SKM-1 treated with dmso at 0.1 percent for 144 hours (cell line): ENCODE data around the gene CNTNAP2.

Source experiments
- DNase-seq: peaks from one replicate; lab custom pipeline; 2025; ENCODE audit not compliant: unreplicated experiment; lab: John Stamatoyannopoulos, UW

CNTNAP2 gene

DNA sequence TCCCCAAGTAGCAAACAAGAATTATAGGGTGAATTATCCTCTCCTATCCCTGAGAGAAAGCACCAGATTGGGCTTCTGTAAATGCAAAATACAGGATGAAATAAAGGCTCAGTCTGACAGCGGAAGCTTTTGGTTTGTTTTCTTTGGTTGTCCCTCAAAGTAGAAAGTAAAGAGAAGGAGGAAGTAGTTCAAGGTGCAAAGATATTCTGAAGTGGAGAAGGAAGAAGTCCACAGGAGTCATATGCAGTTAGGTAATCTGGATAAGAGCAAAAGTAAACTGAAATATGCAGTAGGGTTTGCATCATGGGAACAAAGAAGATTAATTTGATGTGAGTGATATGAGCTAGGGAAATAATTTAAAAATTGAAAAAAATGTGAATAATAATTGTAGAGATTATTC is 1071.9 kb downstream of the CNTNAP2 start:
- peak; percentile 48 for DNase-seq

DNA sequence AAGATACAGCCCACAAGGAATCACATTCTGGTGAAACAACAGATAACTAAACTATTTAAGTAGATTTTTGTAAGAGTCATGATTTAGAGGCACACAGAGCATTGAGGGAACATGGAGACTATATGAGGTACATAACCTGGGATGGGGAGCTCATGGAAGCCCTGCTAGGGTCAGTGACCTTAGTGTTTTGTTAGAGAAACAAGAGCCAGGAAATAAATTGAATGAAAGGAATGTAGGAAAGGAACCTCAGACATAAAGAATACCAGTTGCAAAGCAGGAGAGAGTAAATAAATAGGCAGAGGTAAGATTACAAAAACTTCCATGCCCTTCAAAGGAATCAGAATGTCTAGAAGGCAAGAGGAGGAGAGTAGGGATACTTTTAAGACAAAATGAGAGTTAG is 1076.9 kb downstream of the CNTNAP2 start:
- no peak for DNase-seq

DNA sequence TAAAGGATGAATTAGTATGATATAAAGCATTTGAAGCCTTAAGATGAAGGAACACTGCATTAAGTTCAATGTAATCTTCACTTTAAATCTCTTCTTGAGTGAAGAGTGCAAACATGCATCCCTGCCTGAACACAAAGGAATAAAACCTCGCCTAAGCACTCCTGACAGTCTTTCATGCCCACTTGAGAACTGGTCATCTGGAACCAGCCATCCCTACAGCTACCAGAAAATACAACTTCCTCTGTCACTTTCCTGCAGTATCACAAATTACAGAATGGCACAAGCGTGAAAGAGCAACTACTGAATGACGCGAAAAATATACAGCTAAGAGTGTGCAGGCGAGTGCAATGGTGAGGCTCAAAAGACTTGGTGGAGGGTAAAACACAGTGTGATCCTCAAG is 1079.9 kb downstream of the CNTNAP2 start:
- no peak for DNase-seq

DNA sequence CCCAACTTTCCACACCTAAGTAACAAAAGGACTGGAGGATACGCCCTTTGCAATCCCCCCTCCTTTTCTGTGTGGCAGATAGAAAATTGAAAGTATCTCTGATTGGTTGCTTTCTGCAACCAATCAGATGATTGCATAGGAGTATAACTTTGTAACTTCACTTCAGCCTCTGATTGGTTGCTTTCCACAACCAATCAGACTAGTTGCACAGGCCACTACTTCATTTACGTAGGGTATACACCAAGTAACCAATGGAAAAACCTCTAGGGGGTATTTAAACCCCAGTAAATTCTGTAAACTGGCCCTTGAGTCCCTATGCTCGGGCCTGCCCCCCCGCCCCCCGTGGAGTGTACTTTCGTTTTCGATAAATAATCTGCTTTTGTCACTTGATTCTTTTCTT is 1080.4 kb downstream of the CNTNAP2 start:
- DNase-seq, result no peak

DNA sequence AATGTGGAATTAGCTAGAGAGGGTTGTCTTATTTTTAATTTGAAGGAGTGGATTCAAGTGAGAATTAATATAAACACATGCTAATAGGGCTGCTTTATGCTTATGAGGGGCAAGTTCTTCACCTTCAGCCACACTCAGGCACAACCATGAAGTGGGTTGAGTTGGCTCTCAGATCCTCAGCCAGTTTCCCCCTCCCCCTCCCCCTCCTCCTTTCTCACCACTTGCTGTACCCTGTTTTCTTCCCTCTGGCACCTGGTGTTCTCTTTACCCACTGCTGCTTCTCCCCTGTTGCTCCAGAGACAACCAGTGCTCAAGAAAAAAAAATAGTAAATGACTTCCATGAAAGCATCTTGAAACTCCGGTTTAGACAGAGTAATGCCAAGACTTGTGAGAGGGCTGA is 1083.3 kb downstream of the CNTNAP2 start:
- no peak for DNase-seq

DNA sequence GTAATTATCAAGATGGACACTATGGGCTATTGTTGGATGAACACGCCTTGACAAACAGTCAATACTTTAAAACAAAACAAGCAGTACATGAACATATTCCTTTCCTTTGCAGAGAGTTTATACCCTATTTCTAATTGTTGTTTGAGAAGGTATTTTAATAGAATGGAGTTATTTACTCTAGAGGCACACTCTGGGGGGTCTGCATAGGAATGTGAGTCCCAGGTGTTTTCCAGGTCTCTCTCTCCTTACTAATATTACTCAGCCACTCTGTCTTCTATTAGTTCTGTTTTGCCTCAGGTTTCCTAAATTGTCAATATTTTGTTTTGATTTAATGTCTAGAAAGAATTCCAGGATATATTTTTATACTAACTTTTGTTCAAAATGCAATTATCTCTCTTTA is 1091.4 kb downstream of the CNTNAP2 start:
- DNase-seq, result no peak

DNA sequence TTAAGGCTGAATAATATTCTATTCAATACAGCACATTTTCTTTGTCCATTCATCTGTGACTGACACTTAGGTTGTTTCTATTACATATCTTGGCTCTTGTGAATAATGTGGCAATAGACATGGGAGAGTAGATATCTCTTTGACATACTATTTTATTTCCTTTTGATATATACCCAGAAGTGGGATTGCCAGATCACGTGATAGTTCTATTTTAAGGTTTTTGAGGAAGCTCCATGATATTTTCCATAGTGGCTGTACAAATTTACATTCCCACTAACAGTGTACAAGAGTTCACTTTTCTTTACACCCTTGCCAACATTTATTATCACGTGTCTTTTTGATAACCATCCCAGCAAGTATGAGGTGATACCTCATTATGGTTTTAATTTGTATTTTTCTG is 1114.7 kb downstream of the CNTNAP2 start:
- DNase-seq, result no peak

DNA sequence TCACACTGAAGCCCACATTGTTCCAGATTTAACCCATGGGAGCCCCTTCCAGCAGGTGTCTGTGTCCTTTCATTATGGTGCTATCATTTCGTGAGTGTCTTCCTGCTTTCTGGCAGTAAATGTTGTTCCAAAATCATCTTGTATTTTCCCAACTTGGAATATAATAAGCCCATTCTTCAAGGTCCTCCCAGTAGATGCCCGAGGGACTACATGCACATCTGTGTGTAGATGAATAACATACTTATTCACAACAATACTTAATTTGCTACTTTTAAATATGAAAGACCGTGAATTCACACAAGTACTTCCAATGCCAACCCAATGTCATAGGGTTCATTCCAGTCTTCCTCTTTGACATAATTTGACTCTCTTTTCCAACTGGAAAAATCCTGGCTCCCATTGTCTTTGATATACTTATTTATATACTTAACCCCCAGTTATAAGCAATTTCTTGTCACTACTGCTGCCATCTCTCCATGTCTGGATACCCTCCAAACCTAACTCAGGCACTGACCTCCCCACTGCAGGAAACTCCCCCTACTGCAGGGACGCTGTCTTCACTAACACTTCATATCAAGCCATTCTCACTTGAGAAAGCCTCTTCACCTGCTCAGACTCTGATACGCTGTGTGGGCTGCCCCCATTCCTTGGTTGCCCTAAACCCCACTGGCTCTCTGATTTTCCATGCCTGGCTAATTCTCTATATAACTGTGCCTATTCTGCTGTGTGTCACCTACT is 1119.2 kb downstream of the CNTNAP2 start:
- DNase-seq, result no peak

DNA sequence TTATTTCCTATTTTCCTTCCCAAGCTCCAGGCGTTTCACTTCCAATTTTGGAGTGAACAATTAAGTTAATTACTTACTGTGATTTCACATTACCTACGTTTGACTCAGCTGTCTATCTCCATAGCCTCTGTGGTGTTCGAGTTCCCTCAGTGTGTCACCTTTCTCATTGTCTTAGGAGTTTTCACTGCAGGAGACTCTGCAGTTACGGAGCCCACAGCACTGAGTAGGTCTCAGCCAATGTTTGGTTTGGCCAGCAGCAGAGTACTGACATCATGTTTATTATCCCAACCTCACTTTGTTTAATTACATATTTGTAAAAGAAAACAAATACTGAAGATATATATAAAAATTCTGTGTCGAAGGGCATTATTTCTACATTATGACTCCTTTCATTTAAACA is 1123.9 kb downstream of the CNTNAP2 start:
- DNase-seq, result no peak

DNA sequence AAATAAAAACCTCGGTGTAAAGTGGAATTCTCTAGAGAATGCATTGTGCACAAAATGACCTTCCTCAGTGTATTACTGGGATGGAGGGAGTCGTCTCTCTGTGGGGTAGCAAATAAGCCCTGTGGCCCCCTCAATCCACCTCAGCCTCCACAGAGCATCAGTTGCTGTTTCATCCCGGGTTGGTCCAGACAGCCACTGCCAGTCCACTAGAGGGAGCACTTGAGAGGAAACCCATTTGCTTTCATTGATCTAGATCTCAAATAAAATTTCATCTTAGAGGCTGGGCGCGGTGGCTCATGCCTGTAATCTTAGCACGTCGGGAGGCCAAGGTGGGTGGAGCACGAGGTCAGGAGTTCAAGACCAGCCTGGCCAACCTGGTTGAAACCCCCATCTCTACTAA is 1128.7 kb downstream of the CNTNAP2 start:
- DNase-seq, result peak; percentile 45

DNA sequence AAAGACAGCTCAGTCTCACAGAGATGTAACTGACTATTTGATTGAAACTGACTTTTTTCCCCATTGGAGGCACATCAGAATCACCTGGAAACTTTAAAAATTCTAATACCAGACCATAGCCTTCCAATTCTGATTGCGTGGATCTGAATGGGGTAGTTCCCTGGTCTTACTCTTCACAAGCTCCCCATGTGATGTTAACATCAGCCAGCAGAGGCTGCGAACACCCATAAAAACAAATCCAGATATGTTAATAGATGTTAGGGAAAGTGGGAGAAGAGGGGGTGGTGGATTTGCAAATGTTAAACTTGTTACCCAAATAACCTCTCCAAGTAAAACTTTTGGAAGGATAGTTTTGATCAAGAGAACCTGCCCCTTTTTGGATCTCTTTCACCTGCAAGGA is 1133.4 kb downstream of the CNTNAP2 start:
- DNase-seq, result no peak

DNA sequence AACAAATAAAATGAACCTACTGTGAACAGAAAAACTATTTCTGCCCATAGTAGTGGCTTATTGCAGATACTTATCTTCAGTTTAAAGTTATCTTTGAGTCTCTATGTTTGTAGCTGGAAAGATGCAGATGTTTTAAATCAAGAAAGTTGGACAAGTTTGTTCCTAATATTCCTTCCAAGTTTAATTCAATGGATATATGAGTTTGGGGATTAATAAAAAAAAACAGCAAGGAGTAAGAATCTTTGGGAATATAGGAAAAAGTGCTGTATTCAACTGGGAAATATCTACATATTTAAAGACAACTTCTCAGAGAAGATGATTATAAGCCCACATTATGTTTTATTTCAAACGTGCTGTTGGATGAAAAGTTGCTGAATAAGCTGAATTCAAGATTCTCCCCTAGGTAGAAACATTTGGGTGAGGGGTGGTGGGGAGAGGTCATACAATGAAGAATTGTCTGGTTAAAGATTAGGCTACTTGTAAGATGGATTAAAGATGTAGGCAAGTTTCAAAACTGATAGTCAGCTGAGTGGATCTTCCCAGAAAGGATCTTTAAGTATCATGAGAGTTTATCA is 1135.2 kb downstream of the CNTNAP2 start:
- no peak for DNase-seq

DNA sequence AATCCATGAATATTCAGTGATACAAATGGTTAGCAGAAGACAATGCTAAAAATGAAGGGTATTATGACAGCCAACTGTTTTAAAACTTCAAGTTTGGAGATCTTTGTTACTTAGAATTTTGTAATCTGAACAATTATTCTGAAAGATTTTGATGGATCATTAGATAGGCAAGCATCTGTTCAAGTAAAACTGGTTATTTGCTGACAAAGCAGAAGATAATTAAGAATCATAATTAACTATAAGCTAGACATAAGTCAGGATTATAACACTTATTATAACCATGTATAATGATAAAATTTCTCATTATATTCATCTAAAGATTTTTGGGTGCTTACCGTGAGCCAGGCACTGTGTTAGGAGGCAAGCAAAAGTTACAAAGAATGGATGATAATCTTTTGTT is 1145.1 kb downstream of the CNTNAP2 start:
- no peak for DNase-seq

DNA sequence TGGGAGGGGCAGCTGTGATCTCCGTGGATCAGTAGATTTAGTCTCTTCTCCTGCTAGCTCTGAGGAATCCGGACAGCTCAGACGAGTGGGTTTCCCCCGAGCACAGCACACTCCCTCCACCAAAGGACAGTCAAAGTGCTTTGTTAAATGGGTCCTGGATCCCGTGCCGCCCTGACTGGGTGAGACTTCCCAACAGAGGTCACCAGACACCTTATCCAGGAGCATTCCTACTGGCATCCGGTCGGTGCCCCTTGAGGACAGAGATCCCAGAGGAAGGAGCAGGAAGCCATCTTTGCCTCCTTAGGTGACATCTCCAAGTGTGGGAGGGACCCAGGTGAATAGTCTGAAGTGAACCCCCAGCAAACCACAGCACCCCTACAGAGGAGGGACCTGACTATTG is 1148.9 kb downstream of the CNTNAP2 start:
- no peak for DNase-seq

DNA sequence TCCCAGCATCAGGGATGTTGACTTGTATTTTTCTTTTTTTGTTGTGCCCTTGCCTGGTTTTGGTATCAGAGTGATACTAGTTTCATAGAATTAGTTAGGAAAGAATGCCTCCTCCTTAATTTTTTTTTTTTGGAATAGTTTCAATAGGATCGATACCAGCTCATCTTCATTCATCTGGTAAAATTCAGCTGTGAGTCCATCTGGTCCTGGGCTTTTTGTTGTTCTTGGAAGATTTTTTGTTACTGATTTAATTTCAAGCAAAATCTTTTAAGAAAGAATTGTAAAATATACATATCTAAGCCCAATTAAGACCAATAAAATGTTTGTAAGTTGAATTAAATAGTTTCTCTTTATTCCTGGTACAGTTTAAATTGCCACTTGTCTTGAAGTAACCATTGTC is 1159.5 kb downstream of the CNTNAP2 start:
- DNase-seq, result no peak

DNA sequence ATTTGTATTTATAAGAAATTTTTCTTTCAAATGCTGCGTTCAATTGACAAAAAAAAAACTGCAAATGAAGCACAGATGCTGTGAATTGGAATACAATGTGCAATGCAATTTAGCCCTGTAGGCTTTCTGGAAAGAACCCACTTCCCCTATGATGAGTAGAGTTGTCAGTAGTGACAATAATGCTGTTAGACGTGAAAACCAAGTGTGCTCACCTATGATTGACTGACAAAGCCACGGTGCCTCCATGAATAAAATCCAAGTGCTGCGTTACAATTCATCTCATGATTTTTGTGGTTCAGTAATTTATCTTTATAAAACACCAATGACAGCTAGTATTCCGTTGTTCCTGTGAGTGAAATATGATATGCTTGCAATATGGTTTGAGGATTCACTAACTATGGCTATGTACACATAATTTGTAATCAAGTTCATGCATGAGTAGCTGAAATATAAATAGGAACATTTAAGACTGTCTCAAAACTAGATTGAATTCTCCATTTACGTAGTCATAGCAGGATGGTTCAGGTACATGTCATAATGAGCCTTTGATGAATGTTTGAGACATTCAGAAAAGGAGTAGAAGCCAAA is 1160.3 kb downstream of the CNTNAP2 start:
- DNase-seq, result no peak

DNA sequence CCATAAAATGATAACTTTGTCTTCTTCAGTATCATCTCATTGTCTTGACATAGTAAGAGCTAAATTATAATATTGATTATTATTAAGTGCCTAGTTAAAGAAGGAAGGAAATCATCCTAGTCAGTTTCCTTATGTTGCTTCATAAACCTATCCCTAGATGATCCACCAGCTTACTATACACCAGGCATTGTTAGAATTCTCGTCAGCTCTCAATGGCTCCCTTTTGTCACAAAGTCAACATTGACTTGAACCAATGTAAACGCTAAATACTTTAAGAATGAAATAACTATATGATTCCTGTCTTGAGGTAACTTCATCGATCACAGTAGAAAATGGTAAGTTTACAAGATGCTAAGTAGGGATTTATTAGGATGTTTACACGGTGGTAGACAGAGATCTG is 1162.9 kb downstream of the CNTNAP2 start:
- DNase-seq, result no peak

DNA sequence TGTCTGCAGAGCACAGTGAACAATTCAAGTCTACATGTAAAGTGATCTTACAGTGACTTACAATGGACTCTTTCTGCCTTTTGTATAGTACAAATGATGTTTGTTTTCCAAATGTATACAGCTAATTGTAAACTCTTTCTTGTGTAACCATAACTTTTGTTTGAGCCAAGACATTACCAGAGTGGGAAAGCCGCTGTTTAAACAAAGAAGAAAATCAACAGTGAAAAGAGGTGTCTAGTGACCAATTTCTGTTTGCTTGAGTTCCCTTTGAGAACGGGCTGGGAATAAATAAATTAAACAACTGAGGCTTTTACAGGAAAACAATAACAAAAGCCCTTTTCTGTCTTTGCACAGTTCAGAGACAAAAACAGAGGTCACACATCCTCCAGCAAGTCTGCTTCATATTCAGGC is 1163.4 kb downstream of the CNTNAP2 start:
- no peak for DNase-seq

DNA sequence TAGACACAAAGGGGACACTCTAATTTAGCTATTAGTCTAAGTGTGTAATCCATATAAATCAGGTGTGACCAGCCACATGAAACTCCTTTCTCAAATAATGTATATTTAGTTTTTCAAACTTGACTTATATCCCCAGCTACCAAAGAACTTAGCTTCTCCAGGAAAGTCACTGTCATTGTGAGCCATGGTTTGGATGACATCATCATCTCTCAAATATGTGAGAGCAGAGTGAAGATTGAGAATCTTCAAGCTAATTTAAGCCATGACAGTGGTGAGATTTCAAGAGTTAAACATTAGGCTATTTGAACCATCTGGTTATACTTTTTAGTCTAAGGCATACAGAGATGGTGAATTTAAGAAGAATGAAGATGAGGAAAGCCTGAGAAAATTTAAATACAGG is 1165.6 kb downstream of the CNTNAP2 start:
- no peak for DNase-seq

DNA sequence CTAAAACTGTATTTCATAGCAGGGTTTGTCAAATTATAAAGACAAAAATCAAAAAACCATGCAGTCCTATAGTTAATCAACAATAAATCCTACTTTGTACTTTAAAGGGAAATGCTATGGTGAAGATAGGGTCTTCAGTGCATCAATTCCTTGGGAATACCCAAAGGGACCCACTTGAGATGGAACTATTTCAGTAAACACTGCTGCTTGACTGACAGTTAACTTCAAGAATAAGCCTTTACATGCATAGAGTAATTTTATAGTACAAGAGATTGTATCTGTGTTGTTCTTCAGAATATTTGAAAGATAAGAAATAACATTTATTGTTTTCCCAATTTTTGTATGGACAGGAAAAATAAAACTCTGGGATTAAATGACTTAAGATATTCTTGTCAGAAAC is 1179.6 kb downstream of the CNTNAP2 start:
- no peak for DNase-seq

DNA sequence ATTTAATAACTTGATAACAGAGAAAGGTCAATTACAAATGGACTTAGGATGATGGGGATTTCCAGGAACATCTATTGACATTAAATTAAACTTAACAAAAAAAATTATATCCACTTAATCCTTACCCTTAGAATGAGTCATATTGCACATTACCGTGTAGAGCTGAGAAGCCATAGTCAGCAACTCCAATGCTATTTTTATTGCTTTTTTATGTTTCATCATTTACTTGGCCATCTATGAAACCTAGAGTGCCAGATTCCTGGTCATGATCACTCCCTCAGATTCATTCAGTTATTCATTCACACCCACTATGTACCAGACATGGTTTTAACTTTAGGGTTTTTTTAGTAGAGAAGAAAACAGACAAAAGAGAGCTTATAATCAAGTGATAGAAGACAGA is 1180.4 kb downstream of the CNTNAP2 start:
- DNase-seq, result no peak

DNA sequence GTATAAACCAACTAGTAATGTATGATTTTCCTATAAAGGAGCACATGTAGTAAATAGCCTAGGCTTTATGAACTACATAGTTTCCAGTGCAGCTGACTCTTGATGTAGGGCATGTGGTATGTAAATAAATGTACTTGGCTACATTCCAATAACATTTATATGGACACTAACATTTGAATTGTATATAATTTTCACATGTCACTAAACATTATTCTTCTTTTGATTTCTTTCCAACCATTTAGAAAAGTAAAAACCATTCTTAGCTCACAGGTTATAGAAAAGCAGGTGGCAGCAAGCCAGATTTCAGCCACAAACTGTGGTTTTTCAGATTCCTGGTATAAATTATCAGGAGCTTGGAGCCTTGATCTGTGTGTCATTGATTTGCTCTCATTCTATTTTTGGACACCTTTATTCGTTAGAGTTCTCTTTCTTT is 1182.0 kb downstream of the CNTNAP2 start:
- DNase-seq, result no peak

DNA sequence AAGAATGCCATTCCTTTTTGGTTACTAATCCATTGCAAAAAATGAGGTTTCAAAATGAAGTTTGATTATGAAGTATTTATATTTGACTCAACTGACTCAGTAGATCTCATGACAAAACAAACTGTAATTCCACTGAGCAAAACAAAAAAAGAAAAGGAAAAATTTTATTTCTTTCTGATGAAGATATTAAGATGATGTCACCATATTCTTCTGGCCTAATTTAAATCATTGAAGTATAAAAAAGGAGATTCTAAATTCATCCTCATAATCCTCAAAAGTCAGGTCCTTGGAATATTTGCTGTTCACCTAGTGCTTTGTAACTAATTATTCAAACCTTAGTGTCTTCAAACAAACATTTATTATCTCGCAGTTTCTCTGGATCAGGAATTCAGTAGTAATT is 1183.7 kb downstream of the CNTNAP2 start:
- no peak for DNase-seq
